Endothelial cell of umbilical vein (primary cell): ENCODE measurements around the gene KCMF1. TPM values are rescaled to one million over a fixed set of nuclear protein-coding genes. Genes with fewer than 3 reads are reported as not detected.

Experiments used
- BruUV-seq: library from RNA; stranded (reverse); fragments of 400-500 nt; replicated peaks from 2 replicates; lab custom pipeline; 2021; lab: Mats Ljungman, UMichigan
- CTCF ChIA-PET: fragments of 300-600, 350-600 bp; sonication (Branson Sonifier 250); formaldehyde crosslinking; loops from one replicate; lab custom pipeline; 2021; ENCODE audit warnings: antibody characterized with exemption, inconsistent platforms; lab: Charles Lee
- POLR2A ChIA-PET: fragments of 300-600, 350-600 bp; sonication (Branson Sonifier 250); formaldehyde crosslinking; loops from one replicate; lab custom pipeline; 2021; ENCODE audit warnings: antibody characterized with exemption, inconsistent platforms; lab: Charles Lee
- DNase-seq: peaks from one replicate; pipeline ENCODE4 v3.0.0-alpha.2; 2011; ENCODE audit warnings: low read depth, low spot score
- FAIRE-seq: peaks from 2 replicates; lab custom pipeline; 2011; peaks lifted over from hg19 to GRCh38; lab: Jason Lieb, UNC
- H2AFZ ChIP-seq: 2 replicates; pipeline ENCODE4 v1.6.0; 2012; ENCODE audit warnings: low read depth, low read length, control low read depth, inconsistent platforms
- H3K27ac ChIP-seq: 2 replicates; pipeline ENCODE4 v1.5.1; 2011; ENCODE audit warnings: low read depth, mild to moderate bottlenecking, control low read depth, low read length, moderate library complexity; ENCODE audit not compliant: insufficient read depth
- H3K27me3 ChIP-seq, 2 experiments: 2 replicates each; pipeline versions ENCODE4 v1.6.0 to v1.6.1; 2011; ENCODE audit warnings: low read length in 2 of 2, mixed read lengths in 1 of 2; ENCODE audit not compliant: control insufficient read depth in 2 of 2, insufficient read depth in 2 of 2
- H3K36me3 ChIP-seq, 2 experiments: 2 replicates in 1 of 2; 3 replicates in 1 of 2; pipeline ENCODE4 v1.5.1; 2011; ENCODE audit warnings: low read length in 2 of 2, mild to moderate bottlenecking in 1 of 2, moderate library complexity in 1 of 2; ENCODE audit not compliant: control insufficient read depth in 2 of 2, insufficient read depth in 2 of 2; ENCODE audit errors: extremely low read depth in 1 of 2
- H3K4me1 ChIP-seq: 3 replicates; pipeline ENCODE4 v1.5.1; 2011; ENCODE audit warnings: mild to moderate bottlenecking, low read length; ENCODE audit not compliant: control insufficient read depth, insufficient read depth; ENCODE audit errors: extremely low read depth
- H3K4me2 ChIP-seq: 2 replicates; pipeline ENCODE4 v1.6.1; 2011; ENCODE audit warnings: low read length, control low read depth, mixed read lengths; ENCODE audit not compliant: insufficient read depth
- H3K4me3 ChIP-seq, 3 experiments: fragments of 200-600 bp in 1 of 3; sonication (generic), shearing (Covaris generic) in 1 of 3; replicated peaks in 1 of 3; 2 replicates each; pipeline ENCODE4 v1.5.1; 2011 to 2016; ENCODE audit warnings: control low read depth in 3 of 3, low read length in 3 of 3, mild to moderate bottlenecking in 2 of 3, inconsistent platforms in 1 of 3, low read depth in 1 of 3, moderate library complexity in 1 of 3; ENCODE audit not compliant: insufficient read depth in 1 of 3
- H3K79me2 ChIP-seq: 2 replicates; pipeline ENCODE4 v1.6.0; 2012; ENCODE audit warnings: low read length, inconsistent platforms; ENCODE audit not compliant: control insufficient read depth, insufficient read depth
- H3K9ac ChIP-seq: replicated peaks from 2 replicates; pipeline ENCODE3; 2011; ENCODE audit warnings: low read length, control low read depth; ENCODE audit not compliant: insufficient read depth; ENCODE audit errors: extremely low read depth
- H3K9me1 ChIP-seq: replicated peaks from 3 replicates; pipeline ENCODE4 v1.6.0; 2011; ENCODE audit warnings: mild to moderate bottlenecking, low read length; ENCODE audit not compliant: control insufficient read depth, insufficient read depth; ENCODE audit errors: extremely low read depth
- H3K9me3 ChIP-seq: replicated peaks from 2 replicates; pipeline ENCODE4 v1.5.1; 2012; ENCODE audit warnings: low read length, inconsistent platforms; ENCODE audit not compliant: control insufficient read depth, insufficient read depth
- H4K20me1 ChIP-seq: replicated peaks from 2 replicates; pipeline ENCODE3; 2011; ENCODE audit warnings: mild to moderate bottlenecking, low read length; ENCODE audit not compliant: control insufficient read depth, insufficient read depth; ENCODE audit errors: extremely low read depth
- CTCF ChIP-seq, 2 donors: IDR thresholded peaks; 1 replicate in 1 of 2; 2 replicates in 1 of 2; pipeline ENCODE4 v1.5.1; 2011; ENCODE audit warnings: low read length in 2 of 2, mild to moderate bottlenecking in 2 of 2, moderate library complexity in 2 of 2, control low read depth in 1 of 2, inconsistent platforms in 1 of 2, low read depth in 1 of 2; ENCODE audit not compliant: insufficient read depth in 1 of 2; ENCODE audit errors: extremely low read depth in 1 of 2
- EZH2 ChIP-seq: IDR thresholded peaks from 2 replicates; pipeline ENCODE4 v1.6.1; 2012; ENCODE audit warnings: borderline replicate concordance, low read depth, mild to moderate bottlenecking, moderate library complexity, low read length, inconsistent platforms; ENCODE audit not compliant: severe bottlenecking
- FOS ChIP-seq: IDR thresholded peaks from 2 replicates; pipeline ENCODE4 v1.6.1; 2011; ENCODE audit warnings: mild to moderate bottlenecking, low read length, moderate library complexity, borderline replicate concordance; ENCODE audit not compliant: insufficient read depth
- GATA2 ChIP-seq: IDR thresholded peaks from 2 replicates; pipeline ENCODE4 v1.7.0; 2011; ENCODE audit warnings: low read depth, mild to moderate bottlenecking, moderate library complexity, mixed read lengths, low read length; ENCODE audit not compliant: insufficient read length, insufficient read depth
- JUN ChIP-seq: IDR thresholded peaks from 2 replicates; pipeline ENCODE4 v1.6.1; 2011; ENCODE audit warnings: borderline replicate concordance, low read depth; ENCODE audit not compliant: insufficient read length, insufficient read depth
- MAX ChIP-seq: IDR thresholded peaks from 2 replicates; pipeline ENCODE4 v1.6.1; 2011; ENCODE audit not compliant: insufficient read depth, insufficient read length
- MYC ChIP-seq: IDR thresholded peaks from one replicate; pipeline ENCODE4 v1.6.1; 2011; ENCODE audit warnings: mild to moderate bottlenecking, low read depth, low read length
- POLR2A ChIP-seq: IDR thresholded peaks from 2 replicates; pipeline ENCODE4 v1.6.1; 2012; ENCODE audit warnings: low read depth, mild to moderate bottlenecking, control low read depth, low read length
- POLR2AphosphoS5 ChIP-seq: IDR thresholded peaks from 2 replicates; pipeline ENCODE4 v1.6.1; 2012; ENCODE audit warnings: low read depth, mild to moderate bottlenecking, control low read depth, low read length, moderate library complexity; ENCODE audit not compliant: insufficient read depth
- dilution Hi-C: fragments of 300-500 bp; cut with MboI; formaldehyde crosslinking; loops from one replicate; pipeline ENCODE4 v1.15.0; 2019; ENCODE audit warnings: low sequenced_read_pairs; ENCODE audit not compliant: extremely low pct_ligation_motif_present
- intact Hi-C: fragments of 100-400 bp; cut with micrococcal nuclease; formaldehyde crosslinking; loops from one replicate; pipeline ENCODE4 v1.10.0; 2022
- polyA plus RNA-seq, 4 experiments: library from polyadenylated mRNA; depleted of rRNA in 3 of 4; stranded (reverse) in 3 of 4; unstranded in 1 of 4; fragments of >200 nt; gene quantifications; 2 replicates each; pipeline versions ENCODE4 v1.2.1 to v1.2.3, GENCODE V29; 2011 to 2012; ENCODE audit warnings: missing spikeins in 1 of 4
- total RNA-seq: library from RNA; stranded (reverse); gene quantifications from 2 replicates; pipeline ENCODE4 v1.2.3, GENCODE V29; 2021

Gene KCMF1
- total and polyA plus RNA-seq, 2 donors (not counting 3 experiments of a cell fraction or from before 2014, with no cell fraction given): 49.3 to 78.4 TPM

- H2AFZ ChIP-seq: no peak overlapping the region
- peaks cover 87% of the 10 kb centered on the region for H3K79me2 ChIP-seq
- intact Hi-C loops (no loop called here), dilution Hi-C loops (no loop called here)
- no peaks in the 10 kb centered on the region for H3K27me3 ChIP-seq
- H3K36me3 ChIP-seq: no peaks in the 10 kb centered on the region
- no peaks in the 10 kb centered on the region for H3K9me3 ChIP-seq
- H4K20me1 ChIP-seq: peaks cover 15% of the 10 kb centered on the region
- no peak overlapping the region for H3K9ac ChIP-seq
- H3K9me1 ChIP-seq: no peaks in the 10 kb centered on the region
- H3K4me1 ChIP-seq: peaks cover 3% of the 10 kb centered on the region
- DNase-seq: no peak
- TF ChIP-seq MAX (no peak), JUN (no peak), POLR2A (no peak), GATA2 (no peak), FOS (no peak), EZH2 (no peak), CTCF (IDR thresholded peaks at IDR 0.05; ENCODE audit: extremely low read depth in 1 of 2, insufficient read depth in 1 of 2, low read depth in 1 of 2, low read length in 2 of 2) (no peak), POLR2AphosphoS5 (no peak), MYC (no peak)
- POLR2A ChIA-PET: no interaction called here
- CTCF ChIA-PET: interaction anchor here (1.4 kb wide), 1 partner anchor 9 kb away, joined by 3 read pairs; no protein-coding TSS in a partner anchor
- H3K27ac ChIP-seq: no peak overlapping the region
- FAIRE-seq: peak; percentile 44
- H3K4me2 ChIP-seq: no peak overlapping the region
- BruUV-seq: no TSS peak
- H3K4me3 ChIP-seq: no peak overlapping the region
These were observed 38.2 kb downstream of the KCMF1 start for GRCh38 chr2:85009019-85009618.
